ENCODE data around the gene USP48. TPM values are rescaled to one million over a fixed set of nuclear protein-coding genes. Genes with fewer than 3 reads are reported as not detected.
"Not testable (repeated sequence)": the region's sequence is repeated elsewhere in the genome, so short reads cannot be mapped to it uniquely, and the experiment has no call there.

USP48 gene
- total RNA-seq, 1 donor from 2014 or later = 61.5 TPM

- no peak for DNase-seq (ENCODE audit: low read depth in 2 of 2)
Observed at GRCh38 chr1:21701401-21701800, 81.5 kb downstream of the USP48 start.

GRCh38 chr1:21700094-21700493 lies 82.9 kb downstream of the USP48 start:
- DNase-seq (ENCODE audit: low read depth in 2 of 2) = no peak

- no peak for DNase-seq (ENCODE audit: low read depth in 2 of 2)
Observed at GRCh38 chr1:21696931-21697330, 86.0 kb downstream of the USP48 start.

GRCh38 chr1:21693732-21694131 lies 89.2 kb downstream of the USP48 start:
- DNase-seq (ENCODE audit: low read depth in 2 of 2) = no peak

GRCh38 chr1:21691739-21692138 lies 91.2 kb downstream of the USP48 start:
- no peak for DNase-seq (ENCODE audit: low read depth in 2 of 2)

GRCh38 chr1:21689661-21690372 lies 93.1 kb downstream of the USP48 start:
- no peak for DNase-seq (ENCODE audit: low read depth in 2 of 2)

- no peak for DNase-seq (ENCODE audit: low read depth in 2 of 2)
Observed at GRCh38 chr1:21687081-21687529, 95.8 kb downstream of the USP48 start.

- DNase-seq (ENCODE audit: low read depth in 2 of 2) = no peak
Observed at GRCh38 chr1:21685946-21686678, 96.8 kb downstream of the USP48 start.

GRCh38 chr1:21681426-21681825 lies 101.5 kb downstream of the USP48 start:
- DNase-seq (ENCODE audit: low read depth in 2 of 2) = no peak

- DNase-seq (ENCODE audit: low read depth in 2 of 2) = no peak
Observed at GRCh38 chr1:21680918-21681317, 102.0 kb downstream of the USP48 start.

GRCh38 chr1:21680381-21680780 lies 102.6 kb downstream of the USP48 start:
- DNase-seq (ENCODE audit: low read depth in 2 of 2) = no peak

- no peak for DNase-seq (ENCODE audit: low read depth in 2 of 2)
Observed at GRCh38 chr1:21677168-21677567, 105.8 kb downstream of the USP48 start.

GRCh38 chr1:21674957-21675356 lies 108.0 kb downstream of the USP48 start:
- DNase-seq (ENCODE audit: low read depth in 2 of 2) = no peak

- not testable (repeated sequence) for DNase-seq (ENCODE audit: low read depth in 2 of 2)
Observed at GRCh38 chr1:21673853-21674252, 109.1 kb downstream of the USP48 start.

GRCh38 chr1:21673277-21673780 lies 109.6 kb downstream of the USP48 start:
- peak; percentile 40 to 51 for DNase-seq (ENCODE audit: low read depth in 2 of 2)

- no peak for DNase-seq (ENCODE audit: low read depth in 2 of 2)
Observed at GRCh38 chr1:21672478-21673276, 110.3 kb downstream of the USP48 start.

GRCh38 chr1:21671915-21672314 lies 111.0 kb downstream of the USP48 start:
- DNase-seq (ENCODE audit: low read depth in 2 of 2) = no peak

- DNase-seq (ENCODE audit: low read depth in 2 of 2) = no peak
Observed at GRCh38 chr1:21670956-21671902, 111.7 kb downstream of the USP48 start.

GRCh38 chr1:21670059-21670881 lies 112.7 kb downstream of the USP48 start:
- no peak for DNase-seq (ENCODE audit: low read depth in 2 of 2)

Measured in lung microvascular endothelial cell (primary cell).